ENCODE results near the gene GABRG3. TPM values are rescaled to one million over a fixed set of nuclear protein-coding genes. Genes with fewer than 3 reads are reported as not detected.

The GABRG3 gene
- total RNA-seq, 1 donor from 2014 or later: 2.6 TPM

GRCh38 chr15:26943866-26944265, 27.1 kb upstream of the GABRG3 start:
- H3K27ac Mint-ChIP-seq: no peak overlapping the region
- TF ChIP-seq, protein P1, sequence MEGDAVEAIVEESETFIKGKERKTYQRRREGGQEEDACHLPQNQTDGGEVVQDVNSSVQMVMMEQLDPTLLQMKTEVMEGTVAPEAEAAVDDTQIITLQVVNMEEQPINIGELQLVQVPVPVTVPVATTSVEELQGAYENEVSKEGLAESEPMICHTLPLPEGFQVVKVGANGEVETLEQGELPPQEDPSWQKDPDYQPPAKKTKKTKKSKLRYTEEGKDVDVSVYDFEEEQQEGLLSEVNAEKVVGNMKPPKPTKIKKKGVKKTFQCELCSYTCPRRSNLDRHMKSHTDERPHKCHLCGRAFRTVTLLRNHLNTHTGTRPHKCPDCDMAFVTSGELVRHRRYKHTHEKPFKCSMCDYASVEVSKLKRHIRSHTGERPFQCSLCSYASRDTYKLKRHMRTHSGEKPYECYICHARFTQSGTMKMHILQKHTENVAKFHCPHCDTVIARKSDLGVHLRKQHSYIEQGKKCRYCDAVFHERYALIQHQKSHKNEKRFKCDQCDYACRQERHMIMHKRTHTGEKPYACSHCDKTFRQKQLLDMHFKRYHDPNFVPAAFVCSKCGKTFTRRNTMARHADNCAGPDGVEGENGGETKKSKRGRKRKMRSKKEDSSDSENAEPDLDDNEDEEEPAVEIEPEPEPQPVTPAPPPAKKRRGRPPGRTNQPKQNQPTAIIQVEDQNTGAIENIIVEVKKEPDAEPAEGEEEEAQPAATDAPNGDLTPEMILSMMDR (conservative IDR thresholded peaks at IDR 0.05): no peak
- no peaks in the 10 kb centered on the region for H3K9me3 Mint-ChIP-seq
- peaks cover 16% of the 10 kb centered on the region for H3K4me1 Mint-ChIP-seq (ENCODE audit: unreplicated experiment)
- no peak overlapping the region for H3K4me3 Mint-ChIP-seq
- H3K27me3 Mint-ChIP-seq: peaks cover 4% of the 10 kb centered on the region
- H3K36me3 Mint-ChIP-seq: no peaks in the 10 kb centered on the region
- DNase-seq (ENCODE audit: extremely low spot score, unreplicated experiment): no peak

DNA sequence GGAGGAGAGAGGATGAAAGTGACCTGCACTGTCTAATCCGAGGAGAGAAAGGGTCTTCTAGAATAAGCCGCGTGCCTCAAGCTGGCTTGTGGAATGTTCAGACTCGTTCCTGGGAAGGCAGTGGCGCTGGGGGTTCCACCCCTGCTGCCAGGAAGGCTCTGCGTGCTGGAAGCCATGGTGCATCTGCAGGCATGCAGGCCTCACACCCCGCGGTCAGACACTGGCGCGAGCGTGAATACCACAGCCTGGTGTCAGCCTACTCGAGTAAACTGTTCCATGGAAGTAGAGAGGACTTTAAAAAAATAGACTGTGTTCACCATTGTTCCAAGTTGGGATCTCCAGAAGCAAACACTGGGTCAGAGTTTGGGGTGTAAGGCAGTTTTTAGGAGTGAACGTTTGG, 25.9 kb upstream of the GABRG3 start:
- Mint-ChIP-seq H3K27me3 (peaks cover 5% of the 10 kb centered on the region), H3K4me3 (no peak overlapping the region), H3K4me1 (ENCODE audit: unreplicated experiment) (peaks cover 16% of the 10 kb centered on the region), H3K27ac (no peak overlapping the region), H3K36me3 (no peaks in the 10 kb centered on the region), H3K9me3 (no peaks in the 10 kb centered on the region)
- TF ChIP-seq, protein P1 (conservative IDR thresholded peaks at IDR 0.05): no peak
- DNase-seq (ENCODE audit: extremely low spot score, unreplicated experiment): no peak

- Mint-ChIP-seq H3K4me1 (ENCODE audit: unreplicated experiment) (no peaks in the 10 kb centered on the region), H3K4me3 (no peak overlapping the region), H3K27me3 (peaks cover 9% of the 10 kb centered on the region), H3K27ac (no peak overlapping the region), H3K36me3 (no peaks in the 10 kb centered on the region), H3K9me3 (no peaks in the 10 kb centered on the region)
- TF ChIP-seq, protein P1 (conservative IDR thresholded peaks at IDR 0.05): no peak
- DNase-seq (ENCODE audit: extremely low spot score, unreplicated experiment): no peak
These were observed 21.0 kb upstream of the GABRG3 start for GRCh38 chr15:26950001-26950400.

GRCh38 chr15:26954403-26954802, 16.6 kb upstream of the GABRG3 start:
- no peak for DNase-seq (ENCODE audit: extremely low spot score, unreplicated experiment)
- TF ChIP-seq, protein P1 (conservative IDR thresholded peaks at IDR 0.05): no peak
- H3K27ac Mint-ChIP-seq: no peak overlapping the region
- no peaks in the 10 kb centered on the region for H3K36me3 Mint-ChIP-seq
- H3K4me3 Mint-ChIP-seq: no peak overlapping the region
- H3K4me1 Mint-ChIP-seq (ENCODE audit: unreplicated experiment): no peaks in the 10 kb centered on the region
- H3K9me3 Mint-ChIP-seq: no peaks in the 10 kb centered on the region
- peaks cover 9% of the 10 kb centered on the region for H3K27me3 Mint-ChIP-seq

GRCh38 chr15:26967719-26968269, 3.2 kb upstream of the GABRG3 start:
- H3K9me3 Mint-ChIP-seq: no peaks in the 10 kb centered on the region
- peaks cover 77% of the 10 kb centered on the region for H3K27me3 Mint-ChIP-seq
- H3K4me3 Mint-ChIP-seq: peak overlapping the region; percentile 88
- H3K4me1 Mint-ChIP-seq (ENCODE audit: unreplicated experiment): peaks cover 10% of the 10 kb centered on the region
- TF ChIP-seq, protein P1 (conservative IDR thresholded peaks at IDR 0.05): no peak
- H3K36me3 Mint-ChIP-seq: no peaks in the 10 kb centered on the region
- no peak overlapping the region for H3K27ac Mint-ChIP-seq
- DNase-seq (ENCODE audit: extremely low spot score, unreplicated experiment): no peak

DNA sequence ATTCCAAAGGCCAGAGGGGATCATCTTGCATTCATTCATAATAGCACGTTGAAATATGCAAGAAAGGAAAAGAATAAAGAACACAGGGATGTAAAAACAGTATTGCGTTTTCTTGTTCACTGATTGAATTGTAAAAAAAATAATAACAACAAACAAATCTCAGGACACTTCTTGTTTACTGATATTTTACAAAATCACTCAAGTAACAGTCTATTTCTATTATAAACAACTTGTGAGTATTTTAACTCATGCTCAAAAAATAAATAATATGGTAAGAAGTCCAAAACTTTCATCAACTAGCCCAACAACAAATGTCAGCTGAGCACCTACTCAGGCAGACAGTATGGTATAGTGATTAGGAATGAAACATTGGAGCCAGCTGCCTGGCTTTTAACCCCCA, 2.2 kb upstream of the GABRG3 start:
- H3K9me3 Mint-ChIP-seq: no peaks in the 10 kb centered on the region

More for the DNA sequence above, 2.2 kb upstream of the GABRG3 start:
- Mint-ChIP-seq H3K4me1 (ENCODE audit: unreplicated experiment) (peaks cover 10% of the 10 kb centered on the region), H3K27me3 (peaks cover 77% of the 10 kb centered on the region), H3K4me3 (peak overlapping the region; percentile 72), H3K36me3 (no peaks in the 10 kb centered on the region), H3K27ac (no peak overlapping the region)
- DNase-seq (ENCODE audit: extremely low spot score, unreplicated experiment): no peak
- TF ChIP-seq, protein P1 (conservative IDR thresholded peaks at IDR 0.05): no peak

Measured in type B pancreatic cell (in vitro differentiated cells).